ENCODE data around the gene ZBED4.

Gene ZBED4

GRCh38 chr22:49926916-49927315, 73.3 kb downstream of the ZBED4 start:
- no peak for DNase-seq
- in situ Hi-C loops (cut with MboI; ENCODE audit: low pct_unique_long_range_greater_than_20kb, low sequenced_read_pairs) = no loop called here

DNA sequence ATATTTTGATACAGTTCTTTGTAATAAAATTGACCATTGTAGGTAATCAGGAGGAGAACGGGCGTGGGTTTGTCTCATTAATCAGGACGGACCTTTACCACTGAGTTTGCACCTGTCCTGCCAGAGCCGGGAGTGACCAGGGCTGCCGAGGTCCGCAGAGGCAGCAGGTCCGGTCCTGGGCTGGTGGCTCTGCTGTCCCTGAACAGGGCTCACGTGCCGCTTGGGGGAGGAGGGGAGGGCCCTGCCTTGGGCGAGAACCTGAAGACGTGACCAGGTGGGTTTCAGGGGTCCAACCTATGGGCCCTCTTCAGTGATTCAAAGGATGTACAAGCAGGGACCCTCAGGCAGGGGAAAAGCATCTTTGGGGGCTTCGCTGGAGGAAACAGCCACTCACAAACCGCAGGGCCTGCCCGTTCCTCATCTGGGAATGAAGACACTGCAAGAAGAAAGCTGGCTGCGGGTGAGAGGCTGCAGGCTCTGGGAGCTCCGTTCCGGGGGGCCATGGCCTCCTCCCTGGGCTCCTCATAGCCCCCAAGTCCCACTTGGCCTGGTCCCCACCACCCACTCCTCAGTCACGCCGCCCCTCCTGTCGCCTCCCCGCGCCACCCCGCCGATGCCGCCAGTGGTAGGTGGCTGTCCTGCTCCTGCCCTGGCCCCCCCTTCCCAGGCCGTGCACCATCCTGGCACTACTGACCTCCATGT, 74.0 kb downstream of the ZBED4 start:
- in situ Hi-C loops (cut with MboI; ENCODE audit: low pct_unique_long_range_greater_than_20kb, low sequenced_read_pairs) = no loop called here
- no peak for DNase-seq

DNA sequence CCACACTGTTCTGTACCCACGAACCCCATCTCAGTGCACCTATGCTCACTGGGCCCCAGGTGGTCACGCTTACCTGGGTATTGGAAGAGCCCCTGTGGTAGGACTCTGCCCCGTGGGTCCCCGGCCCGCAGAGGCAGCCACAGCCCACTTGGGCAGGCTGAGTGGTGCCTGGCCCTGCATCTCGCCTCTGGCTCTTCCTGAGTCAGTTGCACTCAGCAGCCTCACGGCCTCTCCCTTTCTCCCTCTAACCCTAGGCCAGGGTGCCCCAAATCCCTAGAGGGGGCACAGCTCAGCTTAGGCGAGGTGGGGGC, 74.5 kb downstream of the ZBED4 start:
- in situ Hi-C loops (cut with MboI; ENCODE audit: low pct_unique_long_range_greater_than_20kb, low sequenced_read_pairs) = no loop called here
- DNase-seq = no peak

DNA sequence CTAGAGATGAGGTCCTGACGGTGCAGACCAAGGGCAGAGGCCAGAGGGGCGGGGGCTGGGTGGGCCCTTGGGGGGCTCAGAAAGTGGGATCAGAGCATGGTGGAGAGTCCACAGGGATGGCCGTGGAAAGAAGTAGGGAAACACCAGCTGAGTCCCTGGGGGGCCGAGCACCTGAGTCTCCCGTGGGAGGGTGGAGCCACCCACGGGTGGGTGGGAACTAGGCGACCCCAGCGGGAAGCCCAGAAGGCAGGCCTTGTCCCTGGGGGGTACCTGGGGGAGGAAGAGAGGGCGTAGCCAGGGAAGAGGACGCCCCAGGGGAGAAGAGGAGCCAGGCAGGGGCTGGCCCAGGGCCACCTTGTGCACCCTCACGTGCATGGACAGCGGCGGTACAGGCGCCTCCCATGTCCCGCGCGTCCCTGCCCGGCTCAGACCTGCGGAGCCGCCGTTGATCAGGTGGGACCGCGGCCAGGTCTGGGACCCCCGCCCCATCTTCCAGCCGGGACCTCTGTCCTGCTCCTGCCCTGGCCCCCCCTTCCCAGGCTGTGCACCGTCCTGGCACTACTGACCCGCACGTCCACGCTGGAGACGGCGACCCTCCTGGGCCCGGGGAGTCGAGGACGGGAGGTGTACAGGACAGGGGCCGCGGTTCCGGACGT, 75.0 kb downstream of the ZBED4 start:
- no peak for DNase-seq
- in situ Hi-C loops (cut with MboI; ENCODE audit: low pct_unique_long_range_greater_than_20kb, low sequenced_read_pairs) = no loop called here

DNA sequence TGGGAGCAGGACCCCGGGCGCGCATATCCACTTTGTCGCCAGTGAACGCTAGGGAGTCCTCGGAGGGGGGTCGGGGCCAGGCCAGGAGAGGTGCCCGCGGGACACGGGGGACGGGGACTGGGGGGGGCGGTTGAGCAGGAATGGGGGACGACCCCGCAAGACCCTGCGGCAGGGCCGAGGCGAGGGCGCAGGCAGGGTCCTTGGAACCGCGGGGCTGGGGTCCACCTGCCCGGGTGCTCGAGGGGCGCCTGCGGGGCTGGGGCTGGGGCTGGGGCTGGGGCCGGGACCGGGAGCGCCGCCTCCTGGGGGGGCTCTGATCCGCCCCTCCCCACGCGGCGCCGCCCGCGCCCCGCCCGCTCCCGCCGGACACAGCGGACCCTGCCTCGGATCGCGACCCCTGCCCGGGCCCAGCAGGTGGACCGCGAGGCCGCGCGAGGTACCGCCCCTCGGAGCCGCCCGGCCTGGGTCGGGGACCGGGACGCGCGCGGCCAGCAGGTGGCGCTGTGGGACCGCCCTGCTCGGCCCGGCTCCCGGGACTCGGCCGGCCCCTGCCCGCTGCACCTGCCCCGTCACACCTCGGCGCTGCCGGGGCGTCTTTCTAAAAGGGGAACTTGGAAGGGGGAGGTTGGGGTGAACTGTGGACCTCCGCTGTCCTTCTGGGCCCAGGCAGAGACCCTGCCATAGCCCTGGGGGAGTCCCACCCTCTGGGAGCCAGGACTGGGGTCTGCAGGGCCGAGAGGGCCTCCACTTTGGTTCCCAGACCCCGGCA, 75.8 kb downstream of the ZBED4 start:
- DNase-seq = peak; percentile 66
- in situ Hi-C loops (cut with MboI; ENCODE audit: low pct_unique_long_range_greater_than_20kb, low sequenced_read_pairs) = no loop called here

DNA sequence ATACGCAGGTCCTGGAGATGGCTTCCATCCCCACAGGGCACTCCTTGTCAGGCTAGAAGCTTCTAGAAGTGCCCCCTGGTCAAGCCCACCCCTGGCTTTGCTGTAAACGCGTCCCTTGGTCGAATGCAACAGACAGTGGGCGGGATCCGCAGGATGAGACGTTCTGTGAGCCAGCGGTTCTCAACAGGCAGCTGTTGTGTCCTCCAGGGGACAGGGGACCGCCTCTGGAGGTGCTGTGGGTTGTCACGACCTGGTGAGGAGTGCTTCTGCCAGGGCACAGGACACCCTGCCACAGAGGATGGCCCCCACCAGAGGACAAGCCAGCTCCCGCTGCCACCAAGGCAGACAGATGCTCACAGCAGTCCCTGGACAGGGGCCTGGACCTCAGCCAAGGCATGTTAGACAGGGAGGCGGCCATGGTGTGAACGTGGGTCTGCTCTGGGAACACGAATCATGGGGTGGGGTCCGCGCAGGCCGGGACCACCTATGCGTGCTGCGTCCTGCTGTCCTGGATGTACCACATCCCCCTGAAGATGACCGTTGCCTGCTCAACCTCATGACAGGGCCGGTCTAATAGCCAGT, 76.4 kb downstream of the ZBED4 start:
- no peak for DNase-seq
- in situ Hi-C loops (cut with MboI; ENCODE audit: low pct_unique_long_range_greater_than_20kb, low sequenced_read_pairs) = loop anchor here (10.0 kb wide), 1 partner anchor 275 kb away; the partner anchor contains the start of gene SELENOO

DNA sequence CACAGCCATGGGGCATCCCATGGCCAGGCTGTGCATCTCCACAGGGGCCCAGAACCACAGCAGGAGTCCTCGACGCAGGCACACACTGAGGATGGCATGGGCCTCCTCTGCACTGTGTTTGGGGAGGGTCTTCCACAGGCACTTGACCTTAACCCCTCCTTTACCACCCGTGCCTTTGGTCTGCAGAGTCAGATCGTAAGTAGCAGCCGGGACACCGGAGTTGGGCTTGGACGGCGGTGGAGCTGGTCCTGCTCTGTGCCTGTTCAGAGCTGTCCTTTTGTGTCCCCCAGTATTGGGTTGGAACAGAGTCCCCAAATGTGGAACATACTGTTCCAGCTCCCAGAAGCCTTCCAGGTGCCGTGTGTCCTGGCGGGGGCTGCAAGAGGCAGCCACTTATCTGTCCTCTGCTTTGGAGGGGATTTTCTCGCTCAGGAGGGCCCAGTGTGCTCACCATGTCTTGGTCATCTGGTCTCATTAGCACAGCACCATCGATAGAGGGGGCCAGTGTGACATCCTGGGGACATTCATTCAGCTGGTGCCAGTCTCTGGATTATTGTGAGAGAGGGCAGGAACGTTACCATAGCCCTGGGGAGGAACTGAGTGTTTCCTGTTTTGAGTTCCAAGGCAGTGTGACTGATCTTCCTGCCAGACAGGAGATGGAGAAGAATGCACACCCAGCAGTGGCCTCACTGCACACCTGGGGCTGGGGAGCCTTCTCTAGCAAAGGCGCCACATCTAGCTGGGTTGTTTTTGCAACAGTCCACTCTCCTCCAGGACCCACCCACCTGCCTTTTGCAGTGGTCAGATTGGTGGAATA, 77.2 kb downstream of the ZBED4 start:
- peak; percentile 94 for DNase-seq
- in situ Hi-C loops (cut with MboI; ENCODE audit: low pct_unique_long_range_greater_than_20kb, low sequenced_read_pairs) = loop anchor here (10.0 kb wide), 1 partner anchor 274 kb away; the partner anchor contains the start of gene SELENOO

DNA sequence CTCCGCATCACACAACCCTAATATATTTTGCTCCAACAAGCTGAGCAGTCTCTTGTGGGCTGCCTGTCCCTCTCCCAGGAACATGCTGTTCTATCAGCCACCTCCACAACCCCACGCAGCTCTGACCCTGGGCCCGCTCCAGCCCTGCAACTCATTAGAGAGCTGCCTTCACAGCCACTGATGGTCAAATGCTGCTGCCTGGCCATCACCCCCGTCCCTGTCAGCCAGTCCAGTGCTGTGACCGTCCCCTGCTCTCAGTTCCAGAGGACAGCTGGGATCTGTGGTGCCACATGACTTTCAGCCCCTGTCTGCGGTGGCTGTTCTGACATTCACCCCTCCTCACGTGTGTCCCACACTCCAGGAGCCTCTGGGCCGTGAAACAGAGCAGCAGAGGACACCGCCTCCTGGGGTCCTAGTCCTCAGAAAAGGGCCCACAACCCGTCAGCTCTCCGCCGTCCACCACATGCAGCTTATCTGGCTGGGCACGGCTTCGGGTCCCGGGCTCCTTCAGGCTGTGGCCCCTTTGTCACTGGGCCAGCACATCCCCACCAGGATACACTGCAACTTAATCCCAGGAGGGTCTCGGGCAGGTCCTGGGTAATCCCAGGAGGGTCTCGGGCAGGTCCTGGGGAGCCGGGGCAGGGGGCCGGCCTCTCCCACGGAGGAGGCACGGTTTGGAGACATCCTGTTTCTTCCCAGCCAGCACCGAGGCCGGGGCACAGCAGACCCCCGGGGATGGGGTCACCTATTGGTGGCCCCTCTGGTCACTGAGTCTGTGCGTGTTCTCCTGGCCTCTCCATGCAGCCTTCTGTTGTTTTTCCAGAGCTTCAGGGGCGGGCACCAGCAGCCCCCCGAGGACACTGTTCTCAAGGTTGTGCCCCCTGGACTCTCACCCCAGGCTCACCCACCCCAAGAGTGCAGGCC, 79.9 kb downstream of the ZBED4 start:
- in situ Hi-C loops (cut with MboI; ENCODE audit: low pct_unique_long_range_greater_than_20kb, low sequenced_read_pairs) = loop anchor here (10.0 kb wide), 1 partner anchor 271 kb away; the partner anchor contains the start of gene SELENOO
- no peak for DNase-seq

DNA sequence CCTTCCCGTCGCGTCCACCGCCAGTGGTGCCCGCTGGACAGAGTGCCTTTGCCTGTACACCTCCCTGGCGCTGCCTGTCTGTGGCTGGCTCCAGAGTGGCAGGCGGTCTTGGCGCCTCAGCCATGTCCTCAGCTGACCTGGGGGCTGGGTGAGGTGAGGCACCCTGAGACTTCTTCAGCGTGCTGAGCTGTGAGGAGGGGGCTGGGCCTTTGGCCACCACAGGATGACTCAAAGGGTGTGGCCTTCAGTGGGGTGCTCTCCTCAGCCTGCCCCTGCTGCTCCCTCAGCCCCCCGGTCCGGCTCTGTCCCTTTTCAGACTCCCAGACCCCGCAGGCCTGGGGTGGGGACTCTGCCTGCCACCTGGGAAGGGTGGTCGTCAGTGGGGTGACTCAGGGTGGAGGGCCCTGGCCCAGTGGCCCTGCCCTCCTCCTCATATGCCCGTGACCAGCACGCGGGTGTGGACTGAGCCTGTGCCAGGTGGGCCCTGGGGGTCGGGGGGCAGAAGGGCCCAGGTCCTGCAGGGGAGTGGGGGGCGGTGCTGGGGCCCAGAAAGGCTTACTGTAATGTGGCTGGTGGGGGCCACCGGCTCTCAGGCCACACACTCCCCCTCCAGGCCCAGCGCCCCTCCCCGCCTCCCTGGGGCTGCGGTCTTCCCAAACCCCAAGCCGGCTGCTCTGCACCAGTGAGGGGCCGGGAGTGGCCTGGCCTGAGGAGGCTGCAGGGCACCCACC, 80.7 kb downstream of the ZBED4 start:
- no peak for DNase-seq
- in situ Hi-C loops (cut with MboI; ENCODE audit: low pct_unique_long_range_greater_than_20kb, low sequenced_read_pairs) = loop anchor here (10.0 kb wide), 1 partner anchor 270 kb away; the partner anchor contains the start of gene SELENOO

DNA sequence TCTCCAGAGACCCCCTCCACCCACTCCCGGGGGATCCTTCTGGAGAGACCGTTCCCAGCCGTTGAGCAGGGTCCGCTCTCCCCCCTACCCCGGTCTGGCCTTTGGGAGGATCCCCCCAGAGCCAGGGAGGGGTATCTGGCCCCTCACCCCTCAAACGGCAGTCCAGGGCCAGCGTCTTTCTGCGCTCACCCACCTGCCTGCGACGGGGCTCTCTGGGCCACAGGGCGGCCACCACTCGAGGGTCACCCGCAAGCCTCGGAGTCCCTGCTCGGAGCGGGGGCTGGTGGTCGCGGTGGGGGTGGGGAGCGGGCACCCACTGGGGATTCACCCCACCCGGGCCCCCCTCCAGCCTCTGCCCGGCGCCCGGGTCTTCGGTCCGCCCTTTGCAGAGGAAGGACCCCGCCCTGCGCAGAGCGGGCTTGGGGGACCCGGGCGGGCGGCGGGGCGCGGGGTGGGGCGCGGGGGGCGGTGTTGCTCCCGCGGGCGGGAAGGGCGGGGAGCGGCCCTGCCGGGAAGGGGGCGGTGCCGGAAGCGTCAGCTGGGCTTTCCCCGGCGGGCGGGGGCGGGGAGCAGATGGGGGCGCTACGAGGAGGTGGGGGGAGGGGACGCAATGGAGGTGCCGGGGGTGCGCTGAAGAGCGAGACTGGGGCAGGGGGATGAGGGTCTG, 81.4 kb downstream of the ZBED4 start:
- DNase-seq = no peak
- in situ Hi-C loops (cut with MboI; ENCODE audit: low pct_unique_long_range_greater_than_20kb, low sequenced_read_pairs) = loop anchor here (10.0 kb wide), 1 partner anchor 270 kb away; the partner anchor contains the start of gene SELENOO

DNA sequence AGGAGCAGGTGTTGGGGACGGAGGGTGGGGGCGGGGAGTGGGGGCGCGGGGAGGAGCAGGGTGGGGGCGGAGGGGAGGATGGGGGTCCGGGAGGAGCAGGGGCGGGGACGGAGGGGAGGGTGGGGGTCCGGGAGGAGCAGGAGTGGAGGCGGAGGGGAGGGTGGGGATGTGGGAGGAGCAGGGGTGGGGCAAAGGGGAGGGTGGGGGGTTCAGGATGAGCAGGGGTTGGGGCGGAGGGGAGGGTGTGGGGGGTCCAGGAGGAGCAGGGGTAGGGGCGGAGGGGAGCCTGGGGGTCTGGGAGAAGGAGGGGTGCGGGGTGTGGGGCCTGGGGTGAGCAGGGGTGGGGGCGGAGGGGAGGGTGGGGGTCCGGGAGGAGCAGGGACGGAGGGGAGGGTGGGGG, 81.9 kb downstream of the ZBED4 start:
- DNase-seq = no peak

DNA sequence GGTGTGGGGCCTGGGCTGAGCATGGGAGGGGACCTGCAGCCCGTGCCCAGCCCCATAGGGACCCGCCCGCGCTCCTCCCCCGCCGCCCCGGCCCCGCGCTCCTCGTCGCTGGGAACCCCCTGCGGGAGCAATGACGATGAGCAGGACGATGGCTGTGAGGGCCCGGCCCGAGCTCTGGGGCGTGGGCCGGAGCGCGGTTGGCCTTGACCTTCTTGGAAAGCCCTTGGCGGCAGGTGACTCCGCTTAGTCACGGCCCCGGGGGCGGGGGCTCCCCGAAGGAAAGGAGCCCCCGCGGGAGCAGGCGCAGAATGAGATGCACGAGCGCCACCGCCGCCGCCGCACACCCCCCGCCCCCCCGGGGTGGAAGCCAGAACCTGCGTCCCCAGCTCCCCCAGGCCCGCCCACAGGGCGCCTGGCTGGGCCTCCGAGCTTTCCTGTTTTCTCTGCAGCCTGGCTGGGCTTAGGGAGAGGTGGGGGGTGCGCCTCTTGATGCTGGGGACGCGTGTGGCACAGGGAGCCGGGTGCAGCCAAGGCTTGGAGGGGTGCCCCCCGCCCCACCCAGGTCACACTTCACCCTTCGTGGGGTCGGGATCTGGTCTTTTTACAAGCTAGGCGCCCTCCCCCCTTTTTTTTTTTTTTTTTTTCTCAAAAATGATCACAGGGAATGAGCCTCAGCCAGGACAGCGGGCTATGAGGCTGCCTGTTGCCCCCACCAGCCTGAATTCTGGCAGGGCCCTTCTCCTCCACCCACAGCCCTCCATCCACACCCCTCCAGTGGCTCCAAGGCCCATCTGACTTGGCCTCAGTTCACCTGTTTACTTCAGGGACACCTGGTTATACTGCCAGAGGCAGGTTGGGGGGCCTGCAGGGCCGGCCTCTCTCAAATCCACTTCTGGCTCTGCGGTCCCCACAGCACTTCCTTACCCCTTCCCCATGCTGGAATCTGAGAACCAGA, 82.7 kb downstream of the ZBED4 start:
- in situ Hi-C loops (cut with MboI; ENCODE audit: low pct_unique_long_range_greater_than_20kb, low sequenced_read_pairs) = loop anchor here (10.0 kb wide), 1 partner anchor 269 kb away; the partner anchor contains the start of gene SELENOO
- DNase-seq = peak; percentile 85

More for the DNA sequence above, 81.9 kb downstream of the ZBED4 start:
- in situ Hi-C loops (cut with MboI; ENCODE audit: low pct_unique_long_range_greater_than_20kb, low sequenced_read_pairs) = loop anchor here (10.0 kb wide), 1 partner anchor 269 kb away; the partner anchor contains the start of gene SELENOO

GRCh38 chr22:49936973-49937757, 83.5 kb downstream of the ZBED4 start:
- DNase-seq = no peak
- in situ Hi-C loops (cut with MboI; ENCODE audit: low pct_unique_long_range_greater_than_20kb, low sequenced_read_pairs) = loop anchor here (10.0 kb wide), 1 partner anchor 268 kb away; the partner anchor contains the start of gene SELENOO

GRCh38 chr22:49937758-49938564, 84.3 kb downstream of the ZBED4 start:
- DNase-seq = no peak
- in situ Hi-C loops (cut with MboI; ENCODE audit: low pct_unique_long_range_greater_than_20kb, low sequenced_read_pairs) = loop anchor here (10.0 kb wide), 1 partner anchor 267 kb away; the partner anchor contains the start of gene SELENOO
